NCI-H1930 (cell line): ENCODE data around the gene NXNL1.

ENCODE experiments used
- DNase-seq, 2 experiments: peaks; one replicate each; lab custom pipeline; 2025; lab: John Stamatoyannopoulos, UW

NXNL1 gene

GRCh38 chr19:17455308-17456123 lies 5.2 kb downstream of the NXNL1 start:
- DNase-seq, result no peak

GRCh38 chr19:17454576-17455071 lies 6.1 kb downstream of the NXNL1 start:
- DNase-seq, result no peak

GRCh38 chr19:17451820-17452219 lies 8.9 kb downstream of the NXNL1 start:
- DNase-seq, result no peak

- DNase-seq, result no peak
Observed at GRCh38 chr19:17450264-17451075, 10.3 kb downstream of the NXNL1 start.

GRCh38 chr19:17448131-17448967 lies 12.4 kb downstream of the NXNL1 start, which contains the start of gene TMEM221:
TMEM221 (minus strand) TSS chr19:17448668; CDS start chr19:17448462, 206 bp downstream.
- DNase-seq, result no peak

GRCh38 chr19:17447704-17448130 lies 13.0 kb downstream of the NXNL1 start:
- no peak for DNase-seq

GRCh38 chr19:17445526-17446165 lies 15.1 kb downstream of the NXNL1 start:
- no peak for DNase-seq

- no peak for DNase-seq
Observed at GRCh38 chr19:17441241-17442021, 19.3 kb downstream of the NXNL1 start.

GRCh38 chr19:17436874-17437267 lies 23.9 kb downstream of the NXNL1 start:
- DNase-seq, result no peak

- DNase-seq, result no peak
Observed at GRCh38 chr19:17436094-17436873, 24.4 kb downstream of the NXNL1 start.

- no peak for DNase-seq
Observed at GRCh38 chr19:17435218-17435617, 25.5 kb downstream of the NXNL1 start.

GRCh38 chr19:17431417-17431816 lies 29.3 kb downstream of the NXNL1 start:
- no peak for DNase-seq

- no peak for DNase-seq
Observed at GRCh38 chr19:17429641-17430113, 31.0 kb downstream of the NXNL1 start.

GRCh38 chr19:17424743-17425365 lies 35.9 kb downstream of the NXNL1 start:
- peak; percentile 64 to 72 for DNase-seq

- no peak for DNase-seq
Observed at GRCh38 chr19:17423429-17424208, 37.1 kb downstream of the NXNL1 start.

- DNase-seq, result no peak
Observed at GRCh38 chr19:17421942-17422341, 38.8 kb downstream of the NXNL1 start.

GRCh38 chr19:17420475-17420924 lies 40.2 kb downstream of the NXNL1 start:
- DNase-seq, result peak; percentile 5 to 26
